Activated CD4-positive, alpha-beta T cell treated with anti-CD3 and anti-CD28 coated beads for 36 hours (primary cell): ENCODE data around the gene TEKT4. TPM values are rescaled to one million over a fixed set of nuclear protein-coding genes. Genes with fewer than 3 reads are reported as not detected.

Experiments
- total RNA-seq, 2 experiments: library from RNA; stranded (reverse); gene quantifications; one replicate each; pipeline ENCODE4 v1.2.3, GENCODE V29; 2021

Gene TEKT4
- total RNA-seq, 2 experiments from 2014 or later, result not detected

Other genes starting within 250 kb of the TEKT4 start
- 10 to 100 TPM; 35.4 to 43.3 TPM for gene MAL, start 154.3 kb downstream of the TEKT4 start, total RNA-seq